DOHH2 (cell line): ENCODE results near the gene USP30.

Experiments
- H3F3A ChIP-seq: fragments of 200-600 bp; sonication (generic), shearing (Covaris generic); 2 replicates; pipeline ENCODE4 v1.6.0; 2016; ENCODE audit warnings: antibody characterized with exemption, mild to moderate bottlenecking; ENCODE audit not compliant: control insufficient read depth, insufficient read depth
- H3K27ac ChIP-seq: fragments of 200-600 bp; sonication (generic); 2 replicates; pipeline ENCODE4 v1.5.1; 2014; ENCODE audit warnings: low read depth, mild to moderate bottlenecking, low read length, moderate library complexity
- H3K27me3 ChIP-seq: fragments of 200-600 bp; sonication (generic); 2 replicates; pipeline ENCODE4 v1.6.1; 2014; ENCODE audit warnings: mild to moderate bottlenecking, low read length, mixed read lengths; ENCODE audit not compliant: control insufficient read depth
- H3K36me3 ChIP-seq: fragments of 200-600 bp; sonication (generic); 2 replicates; pipeline ENCODE4 v1.6.1; 2014; ENCODE audit warnings: mild to moderate bottlenecking, low read length, moderate library complexity, mixed read lengths; ENCODE audit not compliant: control insufficient read depth
- H3K4me1 ChIP-seq: fragments of 200-600 bp; sonication (generic); 2 replicates; pipeline ENCODE4 v1.6.1; 2014; ENCODE audit warnings: mild to moderate bottlenecking, low read length, mixed read lengths; ENCODE audit not compliant: control insufficient read depth
- H3K4me2 ChIP-seq: fragments of 200-600 bp; sonication (generic); 2 replicates; pipeline ENCODE4 v1.6.0; 2014; ENCODE audit warnings: mild to moderate bottlenecking, low read length, moderate library complexity
- H3K4me3 ChIP-seq: fragments of 200-600 bp; sonication (generic); 2 replicates; pipeline ENCODE4 v1.5.1; 2014; ENCODE audit warnings: mild to moderate bottlenecking, low read length, mixed read lengths
- H3K79me2 ChIP-seq: fragments of 200-600 bp; sonication (generic); 2 replicates; pipeline ENCODE4 v1.6.1; 2014; ENCODE audit warnings: mild to moderate bottlenecking, low read length, mixed read lengths; ENCODE audit not compliant: control insufficient read depth
- H3K9me2 ChIP-seq: fragments of 200-600 bp; sonication (generic); replicated peaks from 2 replicates; pipeline ENCODE4 v1.6.1; 2014; ENCODE audit warnings: mild to moderate bottlenecking, low read length, mixed read lengths; ENCODE audit not compliant: control insufficient read depth
- H3K9me3 ChIP-seq: fragments of 200-600 bp; sonication (generic); 2 replicates; pipeline ENCODE4 v1.6.1; 2014; ENCODE audit warnings: antibody characterized with exemption, low read length, mixed read lengths; ENCODE audit not compliant: control insufficient read depth, insufficient read depth
- H4K20me1 ChIP-seq: fragments of 200-600 bp; sonication (generic); 2 replicates; pipeline ENCODE4 v1.6.0; 2014; ENCODE audit warnings: low read depth, mild to moderate bottlenecking, antibody characterized with exemption, low read length, moderate library complexity; ENCODE audit not compliant: control insufficient read depth, insufficient read depth
- CTCF ChIP-seq: fragments of 200-600 bp; sonication (generic); IDR thresholded peaks from one replicate; pipeline ENCODE4 v1.5.1; 2014; ENCODE audit warnings: antibody characterized with exemption, mild to moderate bottlenecking, low read depth, low read length; ENCODE audit not compliant: poor library complexity, severe bottlenecking
- EZH2phosphoT487 ChIP-seq: fragments of 200-600 bp; sonication (generic); IDR thresholded peaks from 2 replicates; pipeline ENCODE4 v1.6.1; 2017; ENCODE audit warnings: borderline replicate concordance, mild to moderate bottlenecking, antibody characterized with exemption, low read length, moderate library complexity, mixed read lengths

The USP30 gene

GRCh38 chr12:109099431-109100020 is 47.1 kb downstream of the USP30 start:
- H3K27ac ChIP-seq, result no peak overlapping the region
- H3K4me3 ChIP-seq, result peak overlapping the region; percentile 97
- peaks cover 11% of the 10 kb centered on the region; the same call in 1 of the 2 replicates for H4K20me1 ChIP-seq
- H3K9me3 ChIP-seq, result no peaks in the 10 kb centered on the region
- H3F3A ChIP-seq, result peaks cover 3% of the 10 kb centered on the region; the same call in 1 of the 2 replicates
- TF ChIP-seq CTCF (no peak), EZH2phosphoT487 (no peak)
- H3K4me2 ChIP-seq, result peak overlapping the region; percentile 93
- no peaks in the 10 kb centered on the region for H3K9me2 ChIP-seq
- no peaks in the 10 kb centered on the region for H3K27me3 ChIP-seq
- H3K79me2 ChIP-seq, result peaks cover 23% of the 10 kb centered on the region
- peaks cover 21% of the 10 kb centered on the region for H3K4me1 ChIP-seq
- peaks cover 59% of the 10 kb centered on the region for H3K36me3 ChIP-seq

- Histone ChIP-seq H3K9me2 (no peaks in the 10 kb centered on the region), H3K4me3 (no peak overlapping the region), H3F3A (no peaks in the 10 kb centered on the region), H3K9me3 (no peaks in the 10 kb centered on the region), H3K79me2 (peaks cover 23% of the 10 kb centered on the region), H3K27me3 (no peaks in the 10 kb centered on the region), H3K4me1 (peaks cover 21% of the 10 kb centered on the region), H3K36me3 (peaks cover 71% of the 10 kb centered on the region), H4K20me1 (peaks cover 11% of the 10 kb centered on the region; the same call in 1 of the 2 replicates), H3K27ac (no peak overlapping the region), H3K4me2 (no peak overlapping the region)
- no peak for TF ChIP-seq EZH2phosphoT487
- no peak for TF ChIP-seq CTCF
Measured at GRCh38 chr12:109100741-109101140, 48.4 kb downstream of the USP30 start.

- H3K27me3 ChIP-seq, result no peaks in the 10 kb centered on the region
- no peak overlapping the region for H3K4me2 ChIP-seq
- TF ChIP-seq CTCF (no peak), EZH2phosphoT487 (no peak)
- no peak overlapping the region for H3K4me3 ChIP-seq
- H3F3A ChIP-seq, result no peaks in the 10 kb centered on the region
- no peak overlapping the region for H3K27ac ChIP-seq
- H3K4me1 ChIP-seq, result peaks cover 13% of the 10 kb centered on the region
- H4K20me1 ChIP-seq, result peaks cover 11% of the 10 kb centered on the region; the same call in 1 of the 2 replicates
- no peaks in the 10 kb centered on the region for H3K9me2 ChIP-seq
- H3K9me3 ChIP-seq, result no peaks in the 10 kb centered on the region
- peaks cover 81% of the 10 kb centered on the region for H3K36me3 ChIP-seq
- peaks cover 23% of the 10 kb centered on the region for H3K79me2 ChIP-seq
Measured at GRCh38 chr12:109102491-109102890, 50.1 kb downstream of the USP30 start.
